WTC11 (cell line): ENCODE measurements around the gene SLC44A1. TPM values are rescaled to one million over a fixed set of nuclear protein-coding genes. Genes with fewer than 3 reads are reported as not detected.

Experiments used
- ATAC-seq: fragments of 200-7000 bp; cut with Tn5 transposase; 2 replicates; pipeline ENCODE4 v1.10.0; 2021; ENCODE audit warnings: mild to moderate bottlenecking, moderate library complexity
- CTCF ChIA-PET: fragments of 300-600 bp; sonication (Branson Sonifier 250); formaldehyde crosslinking; loops from one replicate; lab custom pipeline; 2021; ENCODE audit warnings: antibody characterized with exemption; lab: Charles Lee
- POLR2A ChIA-PET: fragments of 350-600 bp; sonication (Branson Sonifier 250); formaldehyde crosslinking; loops from one replicate; lab custom pipeline; 2021; ENCODE audit warnings: antibody characterized with exemption; lab: Charles Lee
- DNase-seq: peaks from one replicate; pipeline ENCODE4 v3.0.0; 2021; ENCODE audit warnings: low spot score
- H3K27ac Mint-ChIP-seq: 2 replicates; pipeline ENCODE4 v1.8.0; 2021; ENCODE audit warnings: mixed read lengths
- H3K27me3 Mint-ChIP-seq: 2 replicates; pipeline ENCODE4 v1.8.0; 2021; ENCODE audit warnings: low read depth, mild to moderate bottlenecking, moderate library complexity, mixed read lengths
- H3K36me3 Mint-ChIP-seq: 2 replicates; pipeline ENCODE4 v1.8.0; 2021; ENCODE audit warnings: mixed read lengths
- H3K4me1 Mint-ChIP-seq: 2 replicates; pipeline ENCODE4 v1.8.0; 2022; ENCODE audit warnings: mixed read lengths
- H3K4me3 Mint-ChIP-seq: 2 replicates; pipeline ENCODE4 v1.8.0; 2021; ENCODE audit warnings: mild to moderate bottlenecking, moderate library complexity, mixed read lengths
- H3K9me3 Mint-ChIP-seq: 2 replicates; pipeline ENCODE4 v1.8.0; 2021; ENCODE audit warnings: mixed read lengths
- E2F1 ChIP-seq: sonication (generic); formaldehyde crosslinking; IDR thresholded peaks from 2 replicates; pipeline ENCODE4 v1.8.0; 2022; ENCODE audit warnings: mild to moderate bottlenecking, missing genetic modification reagents
- E2F5 ChIP-seq: sonication (generic); formaldehyde crosslinking; IDR thresholded peaks from 2 replicates; pipeline ENCODE4 v1.8.1; 2022; ENCODE audit warnings: mild to moderate bottlenecking, moderate library complexity, missing genetic modification reagents
- ESRRA ChIP-seq: sonication (generic); formaldehyde crosslinking; IDR thresholded peaks from 2 replicates; pipeline ENCODE4 v1.8.1; 2022; ENCODE audit warnings: mild to moderate bottlenecking, missing genetic modification reagents, borderline replicate concordance
- FOXJ3 ChIP-seq: sonication (generic); formaldehyde crosslinking; IDR thresholded peaks from 2 replicates; pipeline ENCODE4 v1.9.0; 2021; ENCODE audit warnings: missing genetic modification reagents, mild to moderate bottlenecking, borderline replicate concordance
- FOXP1 ChIP-seq: sonication (generic); formaldehyde crosslinking; IDR thresholded peaks from 2 replicates; pipeline ENCODE4 v1.8.0; 2022; ENCODE audit warnings: missing genetic modification reagents, mild to moderate bottlenecking, moderate library complexity, borderline replicate concordance
- GABPB1 ChIP-seq: sonication (generic); formaldehyde crosslinking; IDR thresholded peaks from 2 replicates; pipeline ENCODE4 v1.8.1; 2023; ENCODE audit warnings: mild to moderate bottlenecking, missing genetic modification reagents
- HMGXB4 ChIP-seq: sonication (generic); formaldehyde crosslinking; IDR thresholded peaks from 2 replicates; pipeline ENCODE4 v1.8.1; 2023; ENCODE audit warnings: mild to moderate bottlenecking, moderate library complexity, missing genetic modification reagents
- NFATC4 ChIP-seq: fragments of 250-450 bp; sonication (Bioruptor Pico); IDR thresholded peaks from 2 replicates; pipeline ENCODE4 v1.9.0; 2021; ENCODE audit warnings: mild to moderate bottlenecking
- NR1H2 ChIP-seq: sonication (generic); formaldehyde crosslinking; IDR thresholded peaks from 2 replicates; pipeline ENCODE4 v1.9.0; 2021; ENCODE audit warnings: mild to moderate bottlenecking, moderate library complexity, missing genetic modification reagents
- PRRX2 ChIP-seq: fragments of 250-450 bp; sonication (Bioruptor Pico); IDR thresholded peaks from 2 replicates; pipeline ENCODE4 v1.8.0; 2021; ENCODE audit warnings: mild to moderate bottlenecking
- RELA ChIP-seq: sonication (generic); formaldehyde crosslinking; IDR thresholded peaks from 2 replicates; pipeline ENCODE4 v1.8.1; 2022; ENCODE audit warnings: missing genetic modification reagents, mild to moderate bottlenecking, borderline replicate concordance
- SP1 ChIP-seq: sonication (generic); formaldehyde crosslinking; conservative IDR thresholded peaks from 2 replicates; pipeline ENCODE4 v1.8.1; 2022; ENCODE audit warnings: missing genetic modification reagents
- STAT6 ChIP-seq: sonication (generic); formaldehyde crosslinking; conservative IDR thresholded peaks from 2 replicates; pipeline ENCODE4 v1.8.1; 2023; ENCODE audit warnings: mild to moderate bottlenecking, low read depth, missing genetic modification reagents, moderate library complexity
- USF1 ChIP-seq: sonication (generic); formaldehyde crosslinking; IDR thresholded peaks from 2 replicates; pipeline ENCODE4 v1.8.0; 2022; ENCODE audit warnings: mild to moderate bottlenecking, missing genetic modification reagents
- ZBTB43 ChIP-seq: sonication (generic); formaldehyde crosslinking; IDR thresholded peaks from 2 replicates; pipeline ENCODE4 v1.8.1; 2023; ENCODE audit warnings: mild to moderate bottlenecking, missing genetic modification reagents
- ZMAT4 ChIP-seq: fragments of 250-450 bp; sonication (Bioruptor Pico); IDR thresholded peaks from 2 replicates; pipeline ENCODE4 v1.9.0; 2021; ENCODE audit warnings: mild to moderate bottlenecking
- ZNF396 ChIP-seq: fragments of 250-450 bp; sonication (Bioruptor Pico); IDR thresholded peaks from 2 replicates; pipeline ENCODE4 v1.8.0; 2021; ENCODE audit warnings: mild to moderate bottlenecking, moderate library complexity, borderline replicate concordance
- ZNF416 ChIP-seq: fragments of 250-450 bp; sonication (Bioruptor Pico); IDR thresholded peaks from 2 replicates; pipeline ENCODE4 v1.9.0; 2021; ENCODE audit warnings: mild to moderate bottlenecking, inconsistent platforms
- ZNF423 ChIP-seq: fragments of 250-450 bp; sonication (Bioruptor Pico); IDR thresholded peaks from 2 replicates; pipeline ENCODE4 v2.1.2; 2022; ENCODE audit warnings: mild to moderate bottlenecking, moderate library complexity
- ZNF512 ChIP-seq: sonication (generic); formaldehyde crosslinking; IDR thresholded peaks from 2 replicates; pipeline ENCODE4 v1.8.1; 2022; ENCODE audit warnings: missing genetic modification reagents, borderline replicate concordance
- ZSCAN18 ChIP-seq: fragments of 250-450 bp; sonication (Bioruptor Pico); IDR thresholded peaks from 2 replicates; pipeline ENCODE4 v2.1.2; 2022; ENCODE audit warnings: mild to moderate bottlenecking, moderate library complexity
- total RNA-seq: library from RNA; stranded (reverse); gene quantifications from 3 replicates; pipeline ENCODE4 v1.2.3, GENCODE V29; 2021

SLC44A1 gene
- total RNA-seq, 1 experiment from 2014 or later = 48.9 TPM

GRCh38 chr9:105226055-105226454 is 18.4 kb upstream of the SLC44A1 start (continued):
- TF ChIP-seq E2F5 (CRISPR knock-in tag) (no peak), ZNF396 (no peak), FOXJ3 (CRISPR knock-in tag) (no peak), ZSCAN18 (CRISPR knock-in tag) (no peak), NFATC4 (CRISPR knock-in tag) (no peak), PRRX2 (no peak), ZMAT4 (CRISPR knock-in tag) (no peak), NR1H2 (CRISPR knock-in tag) (no peak)

- peaks cover 9% of the 10 kb centered on the region for H3K4me1 Mint-ChIP-seq
- H3K36me3 Mint-ChIP-seq = no peaks in the 10 kb centered on the region
- no peaks in the 10 kb centered on the region for H3K9me3 Mint-ChIP-seq
- POLR2A ChIA-PET = no interaction called here
- H3K4me3 Mint-ChIP-seq = no peak overlapping the region
- no peak for ATAC-seq
- DNase-seq = no peak
- no peaks in the 10 kb centered on the region for H3K27me3 Mint-ChIP-seq
- H3K27ac Mint-ChIP-seq = no peak overlapping the region
- CTCF ChIA-PET = no interaction called here
- TF ChIP-seq ZNF423 (CRISPR knock-in tag) (no peak), SP1 (CRISPR knock-in tag) (no peak), STAT6 (no peak), ZNF416 (CRISPR knock-in tag) (no peak), GABPB1 (CRISPR knock-in tag) (no peak), FOXP1 (CRISPR knock-in tag) (no peak), HMGXB4 (no peak), ZBTB43 (no peak), E2F1 (CRISPR knock-in tag) (no peak), ZNF396 (no peak), ZNF512 (no peak), E2F5 (CRISPR knock-in tag) (no peak), NFATC4 (CRISPR knock-in tag) (no peak), RELA (no peak), ESRRA (CRISPR knock-in tag) (no peak), PRRX2 (no peak), USF1 (CRISPR knock-in tag) (no peak)
Observed at GRCh38 chr9:105232207-105232606, 12.2 kb upstream of the SLC44A1 start.
